Activated CD4-positive, alpha-beta T cell treated with anti-CD3 and anti-CD28 coated beads for 4 hours (primary cell): ENCODE results near the gene MYO1B.
"Not testable (repeated sequence)": the region's sequence is repeated elsewhere in the genome, so short reads cannot be mapped to it uniquely, and the experiment has no call there.

Source experiments
- DNase-seq, 2 donors: peaks; one replicate each; pipeline ENCODE4 v3.0.0-alpha.2; 2020

Gene MYO1B

GRCh38 chr2:191415858-191416257 is 170.7 kb downstream of the MYO1B start:
- DNase-seq = no peak

GRCh38 chr2:191417746-191418145 is 172.5 kb downstream of the MYO1B start:
- DNase-seq = no peak

- no peak for DNase-seq
These were observed 176.7 kb downstream of the MYO1B start for GRCh38 chr2:191421950-191422349.

GRCh38 chr2:191427031-191427430 is 181.8 kb downstream of the MYO1B start:
- DNase-seq = no peak

GRCh38 chr2:191428141-191428540 is 182.9 kb downstream of the MYO1B start:
- no peak for DNase-seq

- no peak for DNase-seq
These were observed 185.3 kb downstream of the MYO1B start for GRCh38 chr2:191430476-191430875.

- DNase-seq = no peak
These were observed 186.9 kb downstream of the MYO1B start for GRCh38 chr2:191432121-191432520.

- DNase-seq = no peak
These were observed 188.9 kb downstream of the MYO1B start for GRCh38 chr2:191434072-191434471.

GRCh38 chr2:191435141-191435540 is 189.9 kb downstream of the MYO1B start:
- no peak for DNase-seq

- DNase-seq = no peak
These were observed 191.3 kb downstream of the MYO1B start for GRCh38 chr2:191436368-191437055.

GRCh38 chr2:191439481-191439880 is 194.3 kb downstream of the MYO1B start:
- DNase-seq = no peak

- DNase-seq = no peak
These were observed 196.5 kb downstream of the MYO1B start for GRCh38 chr2:191441496-191442214.

GRCh38 chr2:191443446-191443845 is 198.2 kb downstream of the MYO1B start:
- no peak for DNase-seq

- no peak for DNase-seq
These were observed 201.7 kb downstream of the MYO1B start for GRCh38 chr2:191446910-191447309.

- DNase-seq = no peak
These were observed 205.9 kb downstream of the MYO1B start for GRCh38 chr2:191451116-191451515.

GRCh38 chr2:191452065-191452464 is 206.9 kb downstream of the MYO1B start:
- DNase-seq = no peak

- no peak for DNase-seq
These were observed 208.6 kb downstream of the MYO1B start for GRCh38 chr2:191453761-191454160.

- DNase-seq = not testable (repeated sequence)
These were observed 211.3 kb downstream of the MYO1B start for GRCh38 chr2:191456506-191456905.

GRCh38 chr2:191459158-191459557 is 214.0 kb downstream of the MYO1B start:
- no peak for DNase-seq

GRCh38 chr2:191462370-191462769 is 217.2 kb downstream of the MYO1B start:
- no peak for DNase-seq

GRCh38 chr2:191463790-191464189 is 218.6 kb downstream of the MYO1B start:
- DNase-seq = no peak

- no peak for DNase-seq
These were observed 220.7 kb downstream of the MYO1B start for GRCh38 chr2:191465766-191466420.

- DNase-seq = no peak
These were observed 221.9 kb downstream of the MYO1B start for GRCh38 chr2:191467113-191467512.

GRCh38 chr2:191470306-191470705 is 225.1 kb downstream of the MYO1B start:
- DNase-seq = no peak
